Measurements from ENCODE around the gene GREB1L.

GREB1L gene

GRCh38 chr18:21463718-21464117 lies 221.7 kb downstream of the GREB1L start:
- no peak overlapping the region for H3K9ac ChIP-seq (ENCODE audit: low read length)
- H3K9me2 ChIP-seq (ENCODE audit: low read depth, low read length): no peaks in the 10 kb centered on the region
- H3K9me3 ChIP-seq (ENCODE audit: low read length): no peaks in the 10 kb centered on the region
- no peak for TF ChIP-seq CTCF (IDR thresholded peaks at IDR 0.05; ENCODE audit: low read length)
- no peak for TF ChIP-seq EZH2 (IDR thresholded peaks at IDR 0.05; ENCODE audit: borderline replicate concordance, low read length)
- H4K20me1 ChIP-seq (ENCODE audit: insufficient read depth, low read length): no peaks in the 10 kb centered on the region
- H3K79me2 ChIP-seq (ENCODE audit: insufficient read depth, low read length): no peaks in the 10 kb centered on the region
- H3K27me3 ChIP-seq (ENCODE audit: insufficient read depth, low read length): no peaks in the 10 kb centered on the region
- H3F3A ChIP-seq (ENCODE audit: insufficient read depth, low read length): no peaks in the 10 kb centered on the region
- no peaks in the 10 kb centered on the region for H3K36me3 ChIP-seq (ENCODE audit: insufficient read depth, low read length)
- no peak overlapping the region for H3K27ac ChIP-seq (ENCODE audit: low read depth, low read length, poor library complexity, severe bottlenecking)
- H3K4me2 ChIP-seq (ENCODE audit: low read length): no peak overlapping the region
- H3K4me3 ChIP-seq (ENCODE audit: low read depth, low read length, poor library complexity, severe bottlenecking): no peak overlapping the region
- no peaks in the 10 kb centered on the region for H3K4me1 ChIP-seq (ENCODE audit: insufficient read depth, low read length, severe bottlenecking)
- H2AFZ ChIP-seq (ENCODE audit: low read length): no peak overlapping the region

GRCh38 chr18:21468514-21469164 lies 226.6 kb downstream of the GREB1L start:
- no peak for TF ChIP-seq CTCF (IDR thresholded peaks at IDR 0.05; ENCODE audit: low read length)
- TF ChIP-seq EZH2 (IDR thresholded peaks at IDR 0.05; ENCODE audit: borderline replicate concordance, low read length): no peak
- H3K27me3 ChIP-seq (ENCODE audit: insufficient read depth, low read length): no peaks in the 10 kb centered on the region
- no peak overlapping the region for H3K4me3 ChIP-seq (ENCODE audit: low read depth, low read length, poor library complexity, severe bottlenecking)
- no peak overlapping the region; the same call in 1 of the 2 replicates for H2AFZ ChIP-seq (ENCODE audit: low read length)
- H3K79me2 ChIP-seq (ENCODE audit: insufficient read depth, low read length): no peaks in the 10 kb centered on the region
- no peaks in the 10 kb centered on the region for H3F3A ChIP-seq (ENCODE audit: insufficient read depth, low read length)
- H3K4me1 ChIP-seq (ENCODE audit: insufficient read depth, low read length, severe bottlenecking): no peaks in the 10 kb centered on the region
- no peak overlapping the region for H3K4me2 ChIP-seq (ENCODE audit: low read length)
- H3K27ac ChIP-seq (ENCODE audit: low read depth, low read length, poor library complexity, severe bottlenecking): no peak overlapping the region
- no peak overlapping the region for H3K9ac ChIP-seq (ENCODE audit: low read length)
- H4K20me1 ChIP-seq (ENCODE audit: insufficient read depth, low read length): no peaks in the 10 kb centered on the region
- H3K9me2 ChIP-seq (ENCODE audit: low read depth, low read length): no peaks in the 10 kb centered on the region
- no peaks in the 10 kb centered on the region for H3K9me3 ChIP-seq (ENCODE audit: low read length)
- no peaks in the 10 kb centered on the region for H3K36me3 ChIP-seq (ENCODE audit: insufficient read depth, low read length)

- Histone ChIP-seq H4K20me1 (ENCODE audit: insufficient read depth, low read length) (no peaks in the 10 kb centered on the region), H3K9me2 (ENCODE audit: low read depth, low read length) (no peaks in the 10 kb centered on the region), H3K9me3 (ENCODE audit: low read length) (no peaks in the 10 kb centered on the region), H3K4me1 (ENCODE audit: insufficient read depth, low read length, severe bottlenecking) (no peaks in the 10 kb centered on the region), H3F3A (ENCODE audit: insufficient read depth, low read length) (no peaks in the 10 kb centered on the region), H3K79me2 (ENCODE audit: insufficient read depth, low read length) (no peaks in the 10 kb centered on the region), H3K4me2 (ENCODE audit: low read length) (no peak overlapping the region), H3K27me3 (ENCODE audit: insufficient read depth, low read length) (no peaks in the 10 kb centered on the region), H3K4me3 (ENCODE audit: low read depth, low read length, poor library complexity, severe bottlenecking) (no peak overlapping the region), H2AFZ (ENCODE audit: low read length) (no peak overlapping the region), H3K36me3 (ENCODE audit: insufficient read depth, low read length) (no peaks in the 10 kb centered on the region), H3K9ac (ENCODE audit: low read length) (no peak overlapping the region), H3K27ac (ENCODE audit: low read depth, low read length, poor library complexity, severe bottlenecking) (no peak overlapping the region)
- TF ChIP-seq CTCF (IDR thresholded peaks at IDR 0.05; ENCODE audit: low read length) (no peak), EZH2 (IDR thresholded peaks at IDR 0.05; ENCODE audit: borderline replicate concordance, low read length) (no peak)
Measured at GRCh38 chr18:21472741-21473140, 230.7 kb downstream of the GREB1L start.
